Neural cell (in vitro differentiated cells): ENCODE results near the gene TMEM240. TPM values are rescaled to one million over a fixed set of nuclear protein-coding genes. Genes with fewer than 3 reads are reported as not detected.

ENCODE experiments used
- H2AFZ ChIP-seq: fragments of 200-600, 300-800 bp; sonication (generic), shearing (Covaris generic); 2 replicates; pipeline ENCODE4 v1.6.0; 2014; ENCODE audit warnings: low read depth, mild to moderate bottlenecking, antibody characterized with exemption, low read length, moderate library complexity
- H3F3A ChIP-seq: fragments of 200-600 bp; shearing (Covaris generic); 2 replicates; pipeline ENCODE4 v1.6.1; 2016; ENCODE audit warnings: mild to moderate bottlenecking, moderate library complexity, mixed read lengths, antibody characterized with exemption, low read length; ENCODE audit not compliant: insufficient read depth, poor library complexity, severe bottlenecking
- H3K27ac ChIP-seq: fragments of 200-600, 300-800 bp; sonication (generic), shearing (Covaris generic); 2 replicates; pipeline ENCODE4 v1.5.1; 2014; ENCODE audit warnings: mild to moderate bottlenecking, low read length, moderate library complexity
- H3K27me3 ChIP-seq: fragments of 300-800, 200-600 bp; sonication (generic), shearing (Covaris generic); 2 replicates; pipeline ENCODE4 v1.6.0; 2014; ENCODE audit warnings: mild to moderate bottlenecking, low read depth, low read length, moderate library complexity; ENCODE audit not compliant: insufficient read depth
- H3K36me3 ChIP-seq: fragments of 300-800, 200-600 bp; sonication (generic), shearing (Covaris generic); 2 replicates; pipeline ENCODE4 v1.5.1; 2014; ENCODE audit warnings: mild to moderate bottlenecking, antibody characterized with exemption, low read length, moderate library complexity; ENCODE audit not compliant: insufficient read depth
- H3K4me2 ChIP-seq: fragments of 300-800, 200-600 bp; sonication (generic), shearing (Covaris generic); 2 replicates; pipeline ENCODE4 v1.6.0; 2014; ENCODE audit warnings: mild to moderate bottlenecking, low read length
- H3K4me3 ChIP-seq: fragments of 300-800, 200-600 bp; sonication (generic), shearing (Covaris generic); 2 replicates; pipeline ENCODE4 v1.5.1; 2014; ENCODE audit warnings: mild to moderate bottlenecking, low read length, moderate library complexity
- H3K79me2 ChIP-seq: fragments of 200-600 bp; shearing (Covaris generic); replicated peaks from 2 replicates; pipeline ENCODE4 v1.6.0; 2014; ENCODE audit warnings: mild to moderate bottlenecking, low read length, moderate library complexity; ENCODE audit not compliant: insufficient read depth
- H3K9ac ChIP-seq: fragments of 300-800, 200-600 bp; sonication (generic), shearing (Covaris generic); 2 replicates; pipeline ENCODE4 v1.6.1; 2016; ENCODE audit warnings: mild to moderate bottlenecking, low read length, mixed read lengths
- H3K9me2 ChIP-seq: fragments of 200-600 bp; shearing (Covaris generic); 2 replicates; pipeline ENCODE4 v1.6.1; 2016; ENCODE audit warnings: mild to moderate bottlenecking, low read length, mixed read lengths; ENCODE audit not compliant: insufficient read depth
- H3K9me3 ChIP-seq: fragments of 200-600, 300-800 bp; sonication (generic), shearing (Covaris generic); 2 replicates; pipeline ENCODE4 v1.6.1; 2016; ENCODE audit warnings: mild to moderate bottlenecking, mixed run types, low read length, moderate library complexity, mixed read lengths
- H4K20me1 ChIP-seq: fragments of 200-600 bp; shearing (Covaris generic); 2 replicates; pipeline ENCODE4 v1.6.1; 2016; ENCODE audit warnings: mild to moderate bottlenecking, mixed run types; ENCODE audit not compliant: insufficient read depth
- EP300 ChIP-seq: fragments of 450-650 bp; conservative IDR thresholded peaks from 2 replicates; pipeline ENCODE4 v1.6.1; 2014; ENCODE audit warnings: antibody characterized with exemption, mild to moderate bottlenecking, moderate library complexity; ENCODE audit not compliant: poor library complexity, severe bottlenecking
- EZH2 ChIP-seq: fragments of 200-600, 300-800 bp; shearing (Covaris generic), sonication (generic); IDR thresholded peaks from 2 replicates; pipeline ENCODE4 v1.6.1; 2014; ENCODE audit warnings: antibody characterized with exemption, low read length, borderline replicate concordance, mild to moderate bottlenecking; ENCODE audit not compliant: insufficient read depth, poor library complexity, severe bottlenecking
- MXI1 ChIP-seq: fragments of 450-650 bp; conservative IDR thresholded peaks from 2 replicates; pipeline ENCODE4 v1.6.1; 2014; ENCODE audit warnings: antibody characterized with exemption, mild to moderate bottlenecking; ENCODE audit not compliant: poor library complexity, severe bottlenecking
- POLR2AphosphoS5 ChIP-seq: IDR thresholded peaks from 2 replicates; pipeline ENCODE4 v1.6.1; 2012
- RAD21 ChIP-seq: fragments of 450-650 bp; conservative IDR thresholded peaks from 2 replicates; pipeline ENCODE4 v1.6.1; 2014; ENCODE audit warnings: antibody characterized with exemption, mild to moderate bottlenecking, moderate library complexity
- SMC3 ChIP-seq: fragments of 450-650 bp; conservative IDR thresholded peaks from 2 replicates; pipeline ENCODE4 v1.6.1; 2014; ENCODE audit warnings: antibody characterized with exemption, mild to moderate bottlenecking, moderate library complexity; ENCODE audit not compliant: poor library complexity
- TAF1 ChIP-seq: IDR thresholded peaks from 2 replicates; pipeline ENCODE4 v1.6.1; 2012; ENCODE audit warnings: low read depth
- polyA plus RNA-seq: library from polyadenylated mRNA; depleted of rRNA; stranded (reverse); fragments of >200 nt; gene quantifications from 2 replicates; pipeline ENCODE4 v1.2.3, GENCODE V29; 2014
- TF ChIP-seq, protein P1 (sequence below): fragments of 450-650 bp; IDR thresholded peaks from 2 replicates; pipeline ENCODE4 v1.5.1; 2014; ENCODE audit warnings: antibody characterized with exemption, mild to moderate bottlenecking, moderate library complexity; ENCODE audit not compliant: poor library complexity, severe bottlenecking
- TF ChIP-seq, protein P2 (sequence below): IDR thresholded peaks from 2 replicates; pipeline ENCODE4 v1.6.1; 2012; ENCODE audit warnings: borderline replicate concordance

The TMEM240 gene
- polyA plus RNA-seq, 1 donor from 2014 or later = 46.7 TPM

DNA sequence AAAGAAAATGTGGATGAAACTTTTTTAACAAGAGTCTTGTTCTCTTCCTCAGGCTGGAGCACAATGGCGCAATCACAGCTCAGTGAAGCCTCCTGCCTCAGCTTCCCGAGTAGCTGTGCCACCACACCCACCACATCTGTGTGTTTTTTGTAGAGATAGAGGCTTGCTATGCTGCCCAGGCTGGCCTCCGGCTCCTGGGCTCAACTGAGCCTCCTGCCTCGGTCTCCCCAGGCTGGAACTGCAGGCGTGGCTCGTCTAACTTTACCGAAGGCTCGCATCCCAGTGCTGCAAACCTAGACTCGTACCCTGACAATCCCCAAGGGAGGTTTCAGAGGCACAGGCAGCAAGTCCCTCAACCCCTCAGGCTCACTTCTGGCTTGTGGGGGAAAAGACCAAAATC lies 19.8 kb upstream of the TMEM240 start:
- no peaks in the 10 kb centered on the region for H3K9me3 ChIP-seq
- H3K27ac ChIP-seq = no peak overlapping the region
- no peak overlapping the region for H3K9ac ChIP-seq
- H3K27me3 ChIP-seq = no peaks in the 10 kb centered on the region
- H3F3A ChIP-seq = no peaks in the 10 kb centered on the region
- no peak overlapping the region for H3K4me2 ChIP-seq
- peaks cover 6% of the 10 kb centered on the region for H3K79me2 ChIP-seq
- no peak overlapping the region for H3K4me3 ChIP-seq
- no peaks in the 10 kb centered on the region for H4K20me1 ChIP-seq
- peaks cover 7% of the 10 kb centered on the region for H3K36me3 ChIP-seq
- no peak overlapping the region for H2AFZ ChIP-seq
- no peaks in the 10 kb centered on the region for H3K9me2 ChIP-seq
- TF ChIP-seq EZH2 (no peak), MXI1 (no peak), POLR2AphosphoS5 (no peak), TAF1 (no peak), EP300 (no peak), RAD21 (no peak), SMC3 (no peak)
- TF ChIP-seq, protein P1, sequence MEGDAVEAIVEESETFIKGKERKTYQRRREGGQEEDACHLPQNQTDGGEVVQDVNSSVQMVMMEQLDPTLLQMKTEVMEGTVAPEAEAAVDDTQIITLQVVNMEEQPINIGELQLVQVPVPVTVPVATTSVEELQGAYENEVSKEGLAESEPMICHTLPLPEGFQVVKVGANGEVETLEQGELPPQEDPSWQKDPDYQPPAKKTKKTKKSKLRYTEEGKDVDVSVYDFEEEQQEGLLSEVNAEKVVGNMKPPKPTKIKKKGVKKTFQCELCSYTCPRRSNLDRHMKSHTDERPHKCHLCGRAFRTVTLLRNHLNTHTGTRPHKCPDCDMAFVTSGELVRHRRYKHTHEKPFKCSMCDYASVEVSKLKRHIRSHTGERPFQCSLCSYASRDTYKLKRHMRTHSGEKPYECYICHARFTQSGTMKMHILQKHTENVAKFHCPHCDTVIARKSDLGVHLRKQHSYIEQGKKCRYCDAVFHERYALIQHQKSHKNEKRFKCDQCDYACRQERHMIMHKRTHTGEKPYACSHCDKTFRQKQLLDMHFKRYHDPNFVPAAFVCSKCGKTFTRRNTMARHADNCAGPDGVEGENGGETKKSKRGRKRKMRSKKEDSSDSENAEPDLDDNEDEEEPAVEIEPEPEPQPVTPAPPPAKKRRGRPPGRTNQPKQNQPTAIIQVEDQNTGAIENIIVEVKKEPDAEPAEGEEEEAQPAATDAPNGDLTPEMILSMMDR = no peak
- TF ChIP-seq, protein P2, sequence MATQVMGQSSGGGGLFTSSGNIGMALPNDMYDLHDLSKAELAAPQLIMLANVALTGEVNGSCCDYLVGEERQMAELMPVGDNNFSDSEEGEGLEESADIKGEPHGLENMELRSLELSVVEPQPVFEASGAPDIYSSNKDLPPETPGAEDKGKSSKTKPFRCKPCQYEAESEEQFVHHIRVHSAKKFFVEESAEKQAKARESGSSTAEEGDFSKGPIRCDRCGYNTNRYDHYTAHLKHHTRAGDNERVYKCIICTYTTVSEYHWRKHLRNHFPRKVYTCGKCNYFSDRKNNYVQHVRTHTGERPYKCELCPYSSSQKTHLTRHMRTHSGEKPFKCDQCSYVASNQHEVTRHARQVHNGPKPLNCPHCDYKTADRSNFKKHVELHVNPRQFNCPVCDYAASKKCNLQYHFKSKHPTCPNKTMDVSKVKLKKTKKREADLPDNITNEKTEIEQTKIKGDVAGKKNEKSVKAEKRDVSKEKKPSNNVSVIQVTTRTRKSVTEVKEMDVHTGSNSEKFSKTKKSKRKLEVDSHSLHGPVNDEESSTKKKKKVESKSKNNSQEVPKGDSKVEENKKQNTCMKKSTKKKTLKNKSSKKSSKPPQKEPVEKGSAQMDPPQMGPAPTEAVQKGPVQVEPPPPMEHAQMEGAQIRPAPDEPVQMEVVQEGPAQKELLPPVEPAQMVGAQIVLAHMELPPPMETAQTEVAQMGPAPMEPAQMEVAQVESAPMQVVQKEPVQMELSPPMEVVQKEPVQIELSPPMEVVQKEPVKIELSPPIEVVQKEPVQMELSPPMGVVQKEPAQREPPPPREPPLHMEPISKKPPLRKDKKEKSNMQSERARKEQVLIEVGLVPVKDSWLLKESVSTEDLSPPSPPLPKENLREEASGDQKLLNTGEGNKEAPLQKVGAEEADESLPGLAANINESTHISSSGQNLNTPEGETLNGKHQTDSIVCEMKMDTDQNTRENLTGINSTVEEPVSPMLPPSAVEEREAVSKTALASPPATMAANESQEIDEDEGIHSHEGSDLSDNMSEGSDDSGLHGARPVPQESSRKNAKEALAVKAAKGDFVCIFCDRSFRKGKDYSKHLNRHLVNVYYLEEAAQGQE = no peak

DNA sequence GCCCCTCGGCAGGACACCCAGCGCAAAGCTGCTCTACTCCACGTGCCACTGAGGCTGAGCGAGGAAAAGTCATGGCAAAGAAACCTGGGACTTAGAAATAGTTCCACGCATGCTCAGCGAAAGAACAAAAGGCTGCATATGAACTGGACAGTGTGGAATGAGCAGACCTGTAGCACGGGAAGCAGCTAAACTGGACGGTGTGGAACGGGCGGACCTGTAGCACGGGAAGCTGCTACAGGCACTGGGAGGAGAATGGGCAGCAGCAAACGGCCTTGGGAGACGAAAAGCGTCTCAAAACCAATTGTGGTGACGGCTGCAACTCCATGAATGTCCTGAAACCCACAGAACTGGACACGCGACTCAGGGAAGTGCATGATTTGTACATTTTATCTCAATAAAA lies 18.6 kb upstream of the TMEM240 start:
- no peak overlapping the region for H3K27ac ChIP-seq
- H3F3A ChIP-seq = no peaks in the 10 kb centered on the region
- no peak for TF ChIP-seq POLR2AphosphoS5
- TF ChIP-seq TAF1 = no peak
- no peak for TF ChIP-seq MXI1
- TF ChIP-seq EZH2 = no peak
- TF ChIP-seq SMC3 = no peak
- no peak for TF ChIP-seq EP300
- no peak for TF ChIP-seq RAD21
- TF ChIP-seq, protein P2 = no peak
- TF ChIP-seq, protein P1 = no peak
- no peak overlapping the region for H3K9ac ChIP-seq
- H3K4me2 ChIP-seq = no peak overlapping the region
- no peaks in the 10 kb centered on the region for H3K27me3 ChIP-seq
- H3K9me3 ChIP-seq = no peaks in the 10 kb centered on the region
- H3K36me3 ChIP-seq = peaks cover under 1% of the 10 kb centered on the region
- no peak overlapping the region for H2AFZ ChIP-seq
- no peaks in the 10 kb centered on the region for H4K20me1 ChIP-seq
- no peak overlapping the region for H3K4me3 ChIP-seq
- no peaks in the 10 kb centered on the region for H3K9me2 ChIP-seq
- no peaks in the 10 kb centered on the region for H3K79me2 ChIP-seq
